ENCODE measurements around the gene B4GAT1. TPM values are rescaled to one million over a fixed set of nuclear protein-coding genes. Genes with fewer than 3 reads are reported as not detected.

Gene B4GAT1
- polyA plus RNA-seq, 3 donors from 2014 or later: 7.0 to 11.1 (median 7.4) TPM

DNA sequence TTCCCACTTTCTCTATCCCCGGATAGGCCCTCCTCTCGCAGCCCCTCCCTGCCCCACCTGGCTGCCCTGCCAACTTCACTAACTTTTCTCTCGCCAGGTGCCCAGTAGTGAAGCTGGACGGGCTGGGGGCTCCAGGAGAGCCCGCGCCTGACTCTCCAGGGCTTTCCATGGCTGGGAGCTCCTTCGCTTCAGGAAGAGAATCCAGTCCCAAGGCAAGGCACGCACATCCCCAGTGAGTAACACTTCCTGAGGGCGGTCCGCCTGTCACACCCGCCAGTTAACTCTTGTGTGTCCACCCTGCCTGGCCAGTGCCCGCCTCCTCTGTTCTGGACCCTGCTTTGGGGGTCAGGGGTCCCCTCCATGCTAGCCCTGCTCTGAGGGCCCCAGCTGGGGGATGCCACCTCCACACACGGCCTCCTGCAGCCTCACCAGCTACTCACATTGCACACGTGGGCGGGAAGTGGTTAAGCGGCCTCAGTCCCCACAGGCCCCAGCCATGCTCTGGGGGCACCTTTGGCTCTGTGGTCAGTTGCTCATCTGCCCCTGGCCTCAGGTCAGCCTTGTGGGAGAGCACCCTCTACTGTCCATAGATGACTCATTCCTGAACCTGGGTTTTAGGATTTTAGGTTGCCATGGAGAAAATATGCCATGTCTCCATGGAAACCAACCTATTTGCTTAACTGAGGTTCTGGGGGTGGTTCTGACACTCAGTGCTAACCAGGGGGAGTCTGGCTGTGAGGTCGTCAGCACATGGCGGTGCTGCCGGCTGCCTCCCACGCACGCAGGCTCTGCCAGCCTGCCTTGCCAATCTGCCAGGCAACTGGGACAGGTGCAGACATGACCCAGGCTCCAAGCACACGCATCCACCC is 11.0 kb downstream of the B4GAT1 start, which contains the start of gene RIN1:
Gene RIN1, minus strand, starts transcription at position 201 of the 869 bp plus-strand sequence. Its CDS starts 32 bp downstream, at position 169.
- H3K4me3 Mint-ChIP-seq: peak within 1 kb of the TSS; percentile 72 to 78 (median 77)
- no peaks in the 10 kb centered on the region for H3K9me3 Mint-ChIP-seq
- peaks cover 15 to 20% of the 10 kb centered on the region in 2 donors for H3K4me1 Mint-ChIP-seq
- H3K27me3 Mint-ChIP-seq (ENCODE audit: low read depth in 3 of 3): peaks cover 6 to 20% (median 11%) of the 10 kb centered on the region in 3 donors
- H3K36me3 Mint-ChIP-seq: peaks cover 7 to 34% (median 22%) of the 10 kb centered on the region in 3 donors
- peak within 1 kb of the TSS in 5 of 6 donors; percentile 60 to 84 (median 76) for H3K27ac Mint-ChIP-seq
- peak; percentile 81 to 82 (median 81) for DNase-seq

DNA sequence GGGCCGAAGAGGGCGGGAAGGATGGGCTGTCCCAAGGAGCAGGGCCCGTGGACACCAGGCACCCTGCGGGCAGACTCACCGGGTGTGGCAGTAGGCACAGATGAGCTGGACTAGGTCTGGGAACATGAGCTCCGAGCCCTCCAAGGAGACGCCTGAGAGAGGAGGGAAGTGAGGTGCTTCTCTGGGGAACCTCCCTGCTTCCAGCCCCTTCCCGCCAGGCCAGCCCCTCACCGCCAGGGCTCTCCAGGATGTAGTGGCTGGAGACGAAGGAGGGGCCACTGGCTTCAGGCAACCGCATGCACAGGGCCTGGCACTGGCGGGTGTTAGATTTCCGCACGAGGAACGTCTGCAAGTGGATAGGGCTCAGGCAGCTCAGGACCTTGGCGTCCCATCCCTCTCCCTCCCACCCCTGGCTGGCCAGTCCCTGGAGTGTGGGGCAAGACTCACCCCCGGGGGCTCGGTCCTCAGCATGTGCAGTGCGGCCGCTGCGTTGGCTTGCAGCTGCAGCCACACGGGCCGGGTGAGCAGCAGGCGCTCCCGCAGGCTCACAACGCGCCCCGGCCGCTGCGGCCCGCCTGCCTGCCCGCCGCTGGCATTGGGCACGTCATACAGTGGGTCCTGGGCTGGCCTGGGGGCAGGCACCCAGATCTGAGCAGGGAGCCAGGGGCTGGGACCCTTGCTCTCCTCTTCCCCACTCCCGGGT is 11.7 kb downstream of the B4GAT1 start:
- H3K4me3 Mint-ChIP-seq: peak overlapping the region; percentile 72 to 78 (median 77)
- H3K9me3 Mint-ChIP-seq: no peaks in the 10 kb centered on the region
- H3K4me1 Mint-ChIP-seq: peaks cover 15 to 19% of the 10 kb centered on the region in 2 donors
- peak overlapping the region in 3 of 6 donors; percentile 23 to 84 (median 45) for H3K27ac Mint-ChIP-seq
- H3K27me3 Mint-ChIP-seq (ENCODE audit: low read depth in 3 of 3): peaks cover 6 to 20% (median 10%) of the 10 kb centered on the region in 3 donors
- peaks cover 5 to 26% (median 19%) of the 10 kb centered on the region in 3 donors for H3K36me3 Mint-ChIP-seq
- DNase-seq: no peak

DNA sequence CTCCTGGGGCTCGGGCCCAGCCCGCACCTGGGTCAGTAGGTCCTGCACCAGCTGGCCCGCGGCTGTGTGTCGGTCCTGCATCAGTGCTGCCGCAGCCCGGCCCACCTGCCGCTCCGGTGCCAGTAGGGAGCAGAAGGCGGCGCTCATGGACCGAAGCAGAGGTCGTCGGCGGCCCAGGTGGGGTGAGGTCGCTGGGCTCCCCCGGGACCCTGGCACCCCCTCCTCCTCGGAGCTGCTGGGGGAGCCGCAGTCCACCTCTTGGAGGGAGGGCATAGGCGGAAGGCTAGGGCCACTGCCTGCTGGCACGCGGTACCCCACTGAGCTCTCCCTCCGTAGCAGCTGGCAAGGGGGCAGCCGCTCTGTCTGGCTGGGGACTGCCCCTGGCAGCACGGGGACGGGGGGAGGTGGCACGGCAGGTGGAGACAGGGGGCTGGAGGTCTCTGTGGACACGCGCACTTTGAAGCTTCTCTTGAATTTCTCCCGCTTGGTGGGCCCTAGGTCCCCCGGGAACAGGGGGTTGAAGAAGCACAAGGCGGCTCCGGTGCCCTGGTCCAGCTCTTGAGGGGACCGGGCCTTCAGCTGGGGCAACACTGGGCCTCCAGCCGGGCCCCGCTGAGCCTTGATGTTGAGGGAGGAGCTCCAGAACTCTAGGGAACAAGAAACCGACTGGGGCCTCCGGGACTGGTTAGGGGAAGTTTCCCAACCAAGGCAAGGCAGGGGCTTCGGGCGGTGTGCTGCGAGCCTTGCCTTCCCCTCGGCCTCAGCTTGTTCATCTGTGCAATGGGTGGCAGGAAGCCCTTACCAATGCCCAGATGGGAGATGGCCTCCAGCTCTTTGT is 12.6 kb downstream of the B4GAT1 start:
- Mint-ChIP-seq H3K27ac (peak overlapping the region in 3 of 6 donors; percentile 23 to 84 (median 45)), H3K27me3 (ENCODE audit: low read depth in 3 of 3) (peaks cover 6 to 17% (median 10%) of the 10 kb centered on the region in 3 donors), H3K36me3 (peaks cover 5 to 22% (median 19%) of the 10 kb centered on the region in 3 donors), H3K9me3 (no peaks in the 10 kb centered on the region), H3K4me1 (peaks cover 15 to 24% of the 10 kb centered on the region in 2 donors), H3K4me3 (peak overlapping the region in 3 of 5 donors; percentile 14 to 52 (median 49))
- DNase-seq: no peak

DNA sequence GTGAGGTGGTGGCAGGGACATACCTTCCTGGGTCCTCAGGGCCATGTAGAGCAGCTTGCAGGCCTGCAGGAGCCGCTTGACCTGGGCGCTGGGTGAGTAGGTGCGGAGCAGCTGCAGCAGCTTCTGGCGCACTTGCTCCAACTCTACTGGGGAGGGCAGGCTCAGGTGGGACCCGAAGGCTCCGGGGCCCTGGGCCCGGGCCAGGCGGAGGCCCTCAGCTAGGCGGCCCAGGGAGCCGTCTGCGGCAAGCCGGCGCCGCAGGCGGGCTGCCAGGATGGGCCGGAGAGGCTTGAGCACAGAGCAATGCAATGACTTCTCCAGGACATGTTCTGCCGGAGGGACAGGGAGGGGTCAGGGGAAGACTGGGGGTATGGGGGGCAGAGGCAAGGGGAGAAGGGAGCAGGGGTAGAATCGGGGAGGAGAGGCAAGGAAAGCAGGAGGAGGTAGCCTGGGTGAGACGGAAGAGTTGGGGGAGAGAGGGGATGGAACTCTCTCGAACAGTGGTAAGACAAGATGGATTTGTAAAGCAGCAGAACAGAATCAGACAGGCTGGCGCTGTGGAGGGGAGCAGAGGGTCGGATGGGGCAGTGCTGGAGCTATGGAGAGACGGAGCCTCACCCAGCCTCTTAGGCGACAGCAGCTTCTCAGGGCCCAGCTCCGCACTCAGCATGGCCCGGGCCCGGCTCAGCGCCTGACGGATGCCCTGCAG is 13.4 kb downstream of the B4GAT1 start:
- Mint-ChIP-seq H3K27ac (peak overlapping the region in 1 of 6 donors; percentile 58), H3K9me3 (no peaks in the 10 kb centered on the region), H3K36me3 (peaks cover 2 to 16% (median 15%) of the 10 kb centered on the region in 3 donors), H3K27me3 (ENCODE audit: low read depth in 3 of 3) (peaks cover 6 to 17% (median 10%) of the 10 kb centered on the region in 3 donors), H3K4me1 (peaks cover 16 to 29% of the 10 kb centered on the region in 2 donors), H3K4me3 (no peak overlapping the region)
- DNase-seq: no peak

DNA sequence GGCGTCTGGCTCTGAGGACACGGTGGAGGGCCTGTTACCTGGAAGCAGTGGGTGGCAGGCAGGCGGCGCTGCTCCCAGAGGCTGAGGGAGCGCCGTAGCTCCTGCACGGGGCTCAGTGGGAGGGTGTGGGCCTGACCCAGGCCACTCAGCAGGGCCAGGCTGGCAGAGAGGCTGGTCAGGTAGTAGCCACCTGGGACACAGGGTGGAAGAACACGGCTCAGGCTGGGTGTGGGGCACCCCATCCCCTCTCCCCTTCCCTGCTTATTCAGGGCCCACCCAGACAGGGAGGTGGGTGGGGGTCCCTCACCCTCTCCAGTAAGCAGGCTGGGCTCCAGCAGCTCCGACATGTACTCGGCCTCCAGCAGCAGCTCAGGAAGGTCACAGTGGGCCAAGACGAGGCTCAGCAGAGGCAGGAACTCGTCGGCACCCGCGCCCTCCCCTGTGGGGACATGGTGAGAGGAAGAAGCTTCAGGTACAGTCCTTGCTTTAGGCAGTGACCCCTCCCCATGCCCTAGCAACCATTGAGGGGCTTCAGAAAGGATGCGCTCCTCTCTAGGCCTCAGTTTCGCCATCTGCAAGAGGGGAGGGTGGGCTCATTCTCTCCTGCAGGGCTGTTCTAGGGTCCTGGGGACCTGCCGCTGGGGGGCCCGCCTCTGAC is 14.1 kb downstream of the B4GAT1 start:
- DNase-seq: no peak
- H3K9me3 Mint-ChIP-seq: no peaks in the 10 kb centered on the region
- peaks cover 6 to 21% (median 8%) of the 10 kb centered on the region in 3 donors for H3K27me3 Mint-ChIP-seq (ENCODE audit: low read depth in 3 of 3)
- H3K4me3 Mint-ChIP-seq: no peak overlapping the region
- H3K4me1 Mint-ChIP-seq: peaks cover 23 to 35% of the 10 kb centered on the region in 2 donors
- no peak overlapping the region for H3K27ac Mint-ChIP-seq
- H3K36me3 Mint-ChIP-seq: peaks cover 0 to 11% (median 10%) of the 10 kb centered on the region in 3 donors

DNA sequence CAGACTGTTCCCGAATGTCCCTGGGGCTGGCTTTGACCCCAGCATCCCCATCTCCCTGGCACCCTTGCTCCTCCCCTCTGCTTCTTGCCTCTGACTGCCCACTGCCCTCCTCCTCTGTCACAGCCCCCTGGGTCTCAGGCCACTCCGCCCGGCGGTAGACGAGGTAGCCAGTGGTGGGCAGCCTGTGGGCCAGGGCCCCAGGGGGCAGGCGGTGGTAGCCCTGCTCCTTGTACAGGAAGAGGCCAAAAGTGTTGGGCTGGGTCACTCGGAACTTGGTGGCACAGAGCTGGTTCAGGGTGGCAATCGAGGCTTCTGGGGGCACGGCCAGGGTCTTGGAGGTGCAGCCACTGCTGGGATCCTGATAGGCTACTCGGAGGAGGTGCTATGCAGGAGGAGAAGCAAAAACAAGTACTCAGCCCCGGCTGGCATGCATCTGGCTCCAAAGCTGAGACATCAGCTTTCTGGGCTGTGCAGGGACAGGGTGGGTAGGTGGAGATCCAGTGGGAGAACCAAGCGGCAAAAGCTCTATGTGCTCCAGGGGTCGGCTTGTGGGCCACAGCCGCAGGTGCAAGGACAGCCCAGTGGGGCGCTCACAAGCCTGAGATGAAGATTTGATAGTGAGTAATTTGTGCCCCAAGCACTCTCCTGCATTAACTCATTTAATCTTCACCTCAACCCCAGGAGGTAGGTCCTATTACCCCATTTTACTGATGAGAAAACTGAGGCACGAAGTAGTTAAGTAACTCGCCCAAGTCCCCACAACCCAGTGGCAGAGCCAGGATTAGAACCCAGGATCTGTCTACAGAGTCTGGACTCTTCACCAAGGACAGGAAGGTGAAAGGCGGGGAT is 14.8 kb downstream of the B4GAT1 start:
- Mint-ChIP-seq H3K36me3 (peaks cover 0 to 9% (median 7%) of the 10 kb centered on the region in 3 donors), H3K27ac (no peak overlapping the region), H3K4me3 (no peak overlapping the region), H3K4me1 (peaks cover 31 to 43% of the 10 kb centered on the region in 2 donors), H3K9me3 (no peaks in the 10 kb centered on the region), H3K27me3 (ENCODE audit: low read depth in 3 of 3) (peaks cover 6 to 27% (median 13%) of the 10 kb centered on the region in 3 donors)
- no peak for DNase-seq

DNA sequence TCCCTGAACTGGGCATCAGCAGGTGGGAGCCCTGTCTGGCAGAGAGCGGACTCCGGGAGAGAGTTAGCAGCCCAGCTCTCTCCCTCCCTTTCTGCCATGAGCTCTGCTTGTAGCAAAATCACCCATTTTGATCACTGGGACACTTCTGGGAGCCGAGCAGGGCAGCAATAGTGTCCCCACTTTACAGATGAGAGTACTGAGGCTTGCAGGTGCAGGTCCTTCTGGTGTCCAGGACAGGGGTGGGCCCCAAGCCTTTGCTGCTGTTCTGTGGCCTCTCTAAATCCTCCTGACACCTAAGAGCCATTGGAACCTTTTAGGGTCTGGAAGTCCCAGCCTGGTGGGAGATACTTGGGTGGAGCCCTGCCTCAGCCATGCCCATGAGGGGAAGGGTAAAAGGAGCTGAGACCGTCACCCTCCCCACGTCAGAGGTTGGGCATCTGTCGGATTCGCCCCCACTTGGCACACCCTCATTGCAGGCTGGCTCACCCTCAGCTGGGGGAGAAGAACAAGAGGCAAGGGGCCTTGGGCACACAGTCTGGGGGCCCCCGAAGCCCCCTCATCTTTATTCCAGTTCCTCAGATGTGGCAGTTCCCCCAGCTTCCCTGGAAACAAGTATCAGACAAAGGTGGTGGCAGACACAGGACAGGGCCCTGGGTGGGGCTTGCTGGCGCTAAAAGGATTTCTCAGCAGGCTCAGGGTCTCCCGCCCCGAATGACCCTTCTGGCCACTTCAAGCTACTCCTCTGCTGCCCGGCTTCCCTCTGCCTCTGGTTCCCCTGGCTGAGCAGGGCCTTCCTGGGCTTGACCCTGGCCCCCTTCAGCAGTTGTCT is 15.7 kb downstream of the B4GAT1 start:
- peaks cover 3 to 27% (median 13%) of the 10 kb centered on the region in 3 donors for H3K27me3 Mint-ChIP-seq (ENCODE audit: low read depth in 3 of 3)
- H3K9me3 Mint-ChIP-seq: no peaks in the 10 kb centered on the region
- peaks cover 0 to 2% (median 2%) of the 10 kb centered on the region in 3 donors for H3K36me3 Mint-ChIP-seq
- DNase-seq: no peak
- H3K27ac Mint-ChIP-seq: no peak overlapping the region
- no peak overlapping the region for H3K4me3 Mint-ChIP-seq
- H3K4me1 Mint-ChIP-seq: peaks cover 30 to 41% of the 10 kb centered on the region in 2 donors

DNA sequence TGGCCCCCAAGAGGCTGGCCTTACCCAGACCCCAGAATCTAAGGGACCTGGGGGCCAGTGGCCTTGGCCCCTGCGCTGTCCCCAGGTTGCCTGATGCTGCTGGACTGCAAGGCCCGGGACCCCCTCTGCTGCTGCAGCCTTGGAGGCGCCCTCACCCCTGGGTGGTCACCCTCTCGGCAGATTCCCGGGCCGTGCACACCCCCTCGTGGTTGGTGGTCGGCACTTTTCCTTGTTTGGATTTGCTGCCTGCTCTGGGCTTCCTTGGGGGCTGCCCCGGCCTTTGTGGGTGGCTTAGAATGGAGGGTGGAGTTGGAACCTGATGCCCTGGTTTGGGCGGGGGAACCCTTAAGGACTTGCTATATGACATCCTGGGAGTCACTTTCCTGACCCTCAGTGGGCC is 16.5 kb downstream of the B4GAT1 start:
- H3K27me3 Mint-ChIP-seq (ENCODE audit: low read depth in 3 of 3): peaks cover 0 to 21% (median 6%) of the 10 kb centered on the region in 3 donors
- no peaks in the 10 kb centered on the region for H3K9me3 Mint-ChIP-seq
- no peaks in the 10 kb centered on the region for H3K36me3 Mint-ChIP-seq
- no peak for DNase-seq
- H3K27ac Mint-ChIP-seq: no peak overlapping the region
- H3K4me3 Mint-ChIP-seq: no peak overlapping the region
- peaks cover 22 to 38% of the 10 kb centered on the region in 2 donors for H3K4me1 Mint-ChIP-seq

DNA sequence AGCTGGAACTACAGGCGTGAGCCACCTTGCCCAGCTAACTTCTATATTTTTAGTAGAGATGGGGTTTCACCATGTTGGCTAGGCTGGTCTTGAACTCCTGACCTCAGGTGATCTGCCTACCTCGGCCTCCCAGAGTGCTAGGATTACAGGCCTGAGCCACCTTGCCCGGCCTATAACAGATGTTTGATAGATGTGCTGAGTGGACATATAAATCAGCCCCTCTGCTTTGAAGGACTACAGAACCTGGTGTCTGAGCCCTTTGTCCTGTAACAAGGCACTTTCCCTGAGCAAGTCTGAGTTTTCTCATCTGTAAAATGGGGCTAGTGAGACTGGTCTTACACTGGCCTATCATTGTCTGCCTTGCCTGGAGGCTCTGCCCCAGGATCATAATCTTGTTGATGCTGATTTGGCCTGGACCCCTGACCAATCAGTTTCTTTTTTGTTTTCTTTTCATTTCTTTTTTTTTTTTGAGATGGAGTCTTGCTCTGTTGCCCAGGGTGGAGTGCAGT is 18.2 kb downstream of the B4GAT1 start:
- peaks cover 22 to 39% of the 10 kb centered on the region in 2 donors for H3K4me1 Mint-ChIP-seq
- no peaks in the 10 kb centered on the region for H3K9me3 Mint-ChIP-seq
- H3K27ac Mint-ChIP-seq: no peak overlapping the region
- no peaks in the 10 kb centered on the region for H3K36me3 Mint-ChIP-seq
- no peak for DNase-seq
- H3K4me3 Mint-ChIP-seq: peak overlapping the region in 3 of 5 donors; percentile 58 to 71 (median 62)
- H3K27me3 Mint-ChIP-seq (ENCODE audit: low read depth in 3 of 3): peaks cover 0 to 21% (median 6%) of the 10 kb centered on the region in 3 donors

DNA sequence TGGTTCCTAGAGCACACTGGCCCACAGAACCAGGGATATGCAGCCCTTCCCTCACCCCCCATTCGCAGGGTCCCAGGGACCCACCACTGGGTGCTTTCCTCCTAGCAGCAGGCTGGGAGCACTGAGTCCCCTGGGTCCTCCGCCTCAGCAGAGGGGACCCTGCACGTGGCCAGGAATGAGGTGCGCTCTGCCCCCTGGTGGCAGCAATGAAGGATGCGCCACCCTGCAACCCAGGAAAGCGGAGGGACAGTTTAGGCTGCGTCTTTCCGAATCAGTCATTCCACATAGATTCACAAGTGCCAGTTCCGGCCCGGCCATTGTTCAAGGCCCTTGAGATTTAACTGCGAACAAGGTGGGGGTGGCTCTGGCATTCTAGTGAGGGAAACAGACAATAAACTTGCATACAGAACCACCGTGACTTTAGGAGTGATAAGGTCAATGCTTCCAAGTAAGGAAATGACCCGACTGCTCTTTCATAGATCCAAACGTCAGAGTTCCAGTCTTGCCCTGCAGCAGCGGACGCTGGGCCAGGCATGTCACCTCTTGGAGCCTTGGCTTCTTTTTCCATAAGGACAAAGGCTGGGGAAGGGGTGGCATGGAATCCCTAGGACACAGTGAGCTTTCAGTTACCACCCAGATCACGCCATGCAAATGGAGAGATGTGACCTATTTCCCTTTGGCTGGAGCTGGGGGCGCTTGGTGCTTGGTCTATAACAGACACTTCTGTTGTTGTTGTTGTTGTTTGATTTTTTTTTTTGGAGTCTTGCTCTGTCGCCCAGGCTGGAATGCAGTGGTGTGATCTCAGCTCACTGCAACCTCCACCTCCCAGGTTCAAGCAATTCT is 18.9 kb downstream of the B4GAT1 start:
- Mint-ChIP-seq H3K36me3 (no peaks in the 10 kb centered on the region), H3K9me3 (no peaks in the 10 kb centered on the region), H3K27ac (peak overlapping the region; percentile 78 to 96 (median 83)), H3K27me3 (ENCODE audit: low read depth in 3 of 3) (peaks cover 0 to 24% (median 6%) of the 10 kb centered on the region in 3 donors), H3K4me1 (peaks cover 22 to 39% of the 10 kb centered on the region in 2 donors), H3K4me3 (peak overlapping the region; percentile 23 to 71 (median 58))
- peak; percentile 76 to 81 (median 80) for DNase-seq
